GM12801 (cell line): ENCODE results near the gene RAB39A.

Experiments used
- CTCF ChIP-seq: IDR thresholded peaks from one replicate; pipeline ENCODE4 v1.5.1; 2011; ENCODE audit warnings: control low read depth; ENCODE audit not compliant: insufficient read length; ENCODE audit errors: extremely low read depth

RAB39A gene

GRCh38 chr11:108003623-108004022, 75.4 kb downstream of the RAB39A start:
- TF ChIP-seq CTCF, result no peak

GRCh38 chr11:108007819-108008218, 79.6 kb downstream of the RAB39A start:
- no peak for TF ChIP-seq CTCF

- TF ChIP-seq CTCF, result peak; percentile 34
These were observed 80.6 kb downstream of the RAB39A start, which contains the start of gene CUL5 for GRCh38 chr11:108008656-108009496. Gene CUL5 (plus strand): TSS chr11:108008898. CDS start chr11:108009349, 451 bp downstream.

GRCh38 chr11:108009497-108010370, 81.5 kb downstream of the RAB39A start:
- TF ChIP-seq CTCF, result no peak

- no peak for TF ChIP-seq CTCF
These were observed 84.0 kb downstream of the RAB39A start for GRCh38 chr11:108012139-108012725.
